Nucleus accumbens (tissue), 56 donors: Measurements from ENCODE around the gene KRT84.
A peak's percentile ranks its signal among the peaks of the same experiment; 100 is the strongest.
"Not testable (repeated sequence)": the region's sequence is repeated elsewhere in the genome, so short reads cannot be mapped to it uniquely, and the experiment has no call there.

Source experiments
- DNase-seq, 56 donors: peaks; one replicate each; lab custom pipeline; 2025; lab: John Stamatoyannopoulos, UW

The KRT84 gene

DNA sequence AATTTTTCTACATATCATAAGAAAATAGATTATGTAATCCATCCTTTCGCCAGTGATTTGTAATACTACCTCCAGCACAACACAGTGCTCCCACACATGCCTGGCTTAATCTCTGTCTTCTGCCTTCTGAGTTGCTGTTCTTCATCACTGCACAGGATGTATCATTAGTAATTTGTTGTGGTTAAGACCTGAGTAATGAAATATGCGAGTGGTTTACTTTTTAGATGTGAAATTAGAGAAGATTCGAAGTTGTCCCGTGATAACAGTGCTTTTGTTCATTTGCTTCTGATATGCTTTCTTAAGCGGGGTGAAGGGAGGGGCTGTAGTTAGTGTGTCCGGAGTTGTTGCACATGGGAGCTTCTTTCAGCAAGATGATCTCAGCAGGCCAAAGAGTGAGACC is 36.3 kb downstream of the KRT84 start:
- DNase-seq = no peak

DNA sequence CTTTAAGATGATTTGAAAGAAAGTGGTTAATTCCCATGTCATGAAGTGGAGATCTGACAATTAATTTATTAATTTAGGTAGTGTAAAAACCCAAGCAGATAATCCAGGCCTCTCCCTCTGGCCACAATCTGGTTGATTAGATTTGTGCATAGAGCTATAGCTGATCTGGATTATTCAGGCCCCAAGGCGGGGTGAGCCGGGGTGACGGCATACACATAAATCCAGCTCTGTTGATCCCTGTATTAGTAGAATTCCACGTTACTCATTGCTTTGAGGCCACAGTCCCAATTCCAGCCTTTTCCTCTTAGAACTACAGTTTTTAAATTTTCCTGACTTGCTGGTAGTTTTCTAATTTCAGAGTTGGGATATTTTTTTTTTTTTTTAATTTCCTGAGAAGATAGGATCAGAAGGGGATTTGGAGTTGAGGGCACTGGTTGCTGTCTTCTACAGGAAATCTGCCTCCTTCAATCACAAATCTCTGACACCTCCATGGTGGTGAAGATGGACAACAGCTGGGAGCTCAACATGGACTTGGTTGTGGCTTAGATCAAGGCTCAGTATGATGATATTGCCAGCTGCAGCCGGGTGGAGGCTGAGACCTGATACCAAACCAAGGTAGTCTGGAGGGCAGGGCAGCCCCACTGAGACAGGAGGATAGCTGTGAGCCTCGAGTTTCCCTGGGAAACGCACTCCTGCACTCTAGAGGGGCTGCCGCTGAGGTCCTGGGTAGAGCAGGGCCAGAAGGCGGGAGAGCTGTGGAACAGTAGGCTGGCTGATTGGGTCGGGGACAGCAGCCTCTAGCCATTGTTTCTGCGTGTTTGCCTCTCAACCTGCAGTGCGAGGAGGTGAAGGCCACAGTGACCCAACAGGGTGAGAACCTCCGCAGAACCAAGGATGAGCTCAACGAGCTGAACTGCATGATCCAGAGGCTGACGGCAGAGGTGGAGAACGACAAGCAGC is 37.6 kb downstream of the KRT84 start:
- DNase-seq = no peak

DNA sequence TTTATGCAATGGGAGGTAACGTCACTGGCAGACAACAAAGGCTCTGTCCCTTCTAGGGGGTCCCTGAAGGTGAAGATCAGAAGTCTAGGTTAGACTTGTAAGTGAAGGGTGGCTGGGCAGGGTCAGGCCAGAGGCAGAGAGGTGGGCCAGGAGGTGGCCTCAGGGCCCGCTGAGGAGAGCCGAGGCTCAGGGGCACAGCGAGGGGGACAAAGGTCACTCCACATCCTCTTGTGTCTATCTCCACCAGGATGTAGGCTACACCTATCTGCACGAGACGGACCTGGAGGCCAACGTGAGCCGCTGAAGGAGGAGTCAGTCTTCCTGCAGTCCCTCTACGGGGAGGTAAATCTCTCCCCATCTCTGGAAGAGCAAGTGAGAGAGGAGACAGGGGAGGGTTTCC is 38.4 kb downstream of the KRT84 start:
- no peak for DNase-seq

DNA sequence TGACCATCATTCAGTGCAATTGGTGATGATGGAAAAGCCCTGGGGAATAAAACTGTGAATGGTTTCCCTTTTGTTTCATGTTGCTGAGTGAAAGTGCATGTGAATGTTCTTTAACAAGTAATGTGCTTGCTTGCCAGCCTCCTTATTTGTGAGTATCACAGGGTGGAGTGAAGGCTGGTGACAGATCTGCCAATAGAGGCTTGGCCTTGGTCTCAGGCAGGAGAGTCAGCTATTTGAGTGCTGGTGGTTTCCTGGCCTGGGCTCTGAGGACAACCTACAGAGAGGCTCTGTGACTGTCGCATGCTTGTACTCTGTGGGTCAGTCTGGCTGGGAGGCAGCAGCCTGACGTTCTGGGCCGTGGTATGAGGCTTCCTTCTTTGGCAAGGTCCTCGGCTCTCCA is 38.9 kb downstream of the KRT84 start:
- peak in 25 of 56 donors; percentile 3 to 63 (median 31) for DNase-seq

DNA sequence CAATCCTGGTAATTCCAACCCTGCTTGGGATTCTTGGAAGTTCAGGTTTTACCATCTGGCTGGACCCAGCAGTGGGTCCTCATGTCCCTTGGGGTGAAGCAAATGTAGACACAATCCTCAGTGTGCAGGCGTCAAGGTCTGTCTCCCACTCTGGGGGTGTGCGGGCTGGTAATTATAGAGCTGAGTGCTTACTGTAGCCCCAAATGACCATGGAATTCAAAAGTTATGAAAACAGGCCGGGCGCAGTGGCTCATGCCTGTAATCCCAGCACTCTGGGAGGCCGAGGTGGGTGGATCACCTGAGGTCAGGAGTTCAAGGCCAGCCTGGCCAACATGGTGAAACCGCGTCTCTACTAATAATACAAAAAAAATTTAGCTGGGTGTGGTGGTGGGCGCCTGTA is 40.4 kb downstream of the KRT84 start:
- DNase-seq = not testable (repeated sequence)

DNA sequence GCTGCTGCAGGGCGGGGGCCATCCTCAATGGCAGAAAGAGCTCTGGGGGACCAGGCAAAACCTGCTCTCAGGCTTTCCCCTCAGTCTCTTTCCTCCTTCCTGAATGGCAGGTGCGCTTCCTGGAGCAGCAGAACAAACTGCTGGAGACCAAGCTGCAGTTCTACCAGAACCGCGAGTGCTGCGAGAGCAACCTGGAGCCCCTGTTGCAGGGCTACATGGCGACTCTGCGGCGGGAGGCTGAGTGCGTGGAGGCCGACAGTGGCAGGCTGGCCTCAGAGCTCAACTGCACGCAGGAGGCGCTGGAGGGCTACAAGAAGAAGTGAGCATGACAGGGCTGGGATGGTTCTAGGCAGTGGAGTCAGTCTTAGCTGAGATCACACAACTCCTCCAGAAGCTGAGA is 41.3 kb downstream of the KRT84 start:
- DNase-seq = no peak

DNA sequence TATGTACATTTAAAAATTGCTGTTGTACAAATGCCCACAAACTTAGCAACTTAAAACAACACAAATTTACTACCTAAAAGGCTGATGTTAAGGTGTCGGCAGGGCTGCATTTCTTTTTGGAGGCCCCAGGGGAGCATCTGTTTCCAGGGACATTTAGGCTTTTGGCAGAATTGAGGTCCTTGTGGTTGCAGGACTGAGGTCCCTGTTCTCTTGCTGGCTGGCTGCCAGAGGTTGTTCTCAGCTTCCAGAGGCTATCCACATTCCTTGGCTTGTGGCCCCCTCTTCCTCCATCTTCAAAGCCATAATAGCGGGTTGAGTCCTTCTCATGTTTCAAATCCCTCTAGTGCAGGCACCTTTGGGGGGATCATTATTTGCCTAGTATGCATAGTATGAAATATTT is 41.9 kb downstream of the KRT84 start:
- DNase-seq = no peak

DNA sequence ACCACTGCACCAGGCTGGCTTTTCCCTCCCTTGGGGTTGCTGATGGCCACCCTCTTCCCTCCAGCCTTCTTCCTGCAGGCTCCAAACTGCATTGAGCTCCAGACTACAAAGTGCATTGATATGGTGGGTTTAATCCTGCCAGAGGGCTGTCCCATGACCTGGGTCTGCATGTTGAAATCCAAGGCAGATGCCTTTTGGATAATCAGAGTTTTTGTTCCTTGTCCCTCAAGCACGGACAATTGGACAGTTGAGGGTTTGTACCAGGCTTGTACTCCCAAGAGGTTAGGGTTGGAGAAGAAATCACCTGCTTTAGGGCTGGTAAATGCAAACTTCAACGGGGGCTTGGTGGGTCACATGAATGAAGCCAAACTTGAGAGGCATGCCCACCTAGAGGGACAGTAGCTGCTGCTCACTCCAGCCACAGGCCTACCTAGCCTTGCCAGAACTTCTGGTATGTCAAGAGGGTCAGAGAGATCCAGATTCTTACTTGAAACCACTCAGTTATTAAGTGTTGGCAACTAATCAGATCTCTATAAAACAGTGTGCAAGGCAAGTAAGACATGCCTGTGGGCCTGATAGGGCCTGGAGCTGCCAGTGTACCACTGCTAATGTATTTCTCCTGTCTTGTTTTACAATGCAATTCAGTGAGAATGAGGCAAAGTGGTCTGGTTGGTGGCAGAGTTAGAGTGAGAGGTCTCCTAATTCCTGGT is 42.5 kb downstream of the KRT84 start:
- DNase-seq = no peak

DNA sequence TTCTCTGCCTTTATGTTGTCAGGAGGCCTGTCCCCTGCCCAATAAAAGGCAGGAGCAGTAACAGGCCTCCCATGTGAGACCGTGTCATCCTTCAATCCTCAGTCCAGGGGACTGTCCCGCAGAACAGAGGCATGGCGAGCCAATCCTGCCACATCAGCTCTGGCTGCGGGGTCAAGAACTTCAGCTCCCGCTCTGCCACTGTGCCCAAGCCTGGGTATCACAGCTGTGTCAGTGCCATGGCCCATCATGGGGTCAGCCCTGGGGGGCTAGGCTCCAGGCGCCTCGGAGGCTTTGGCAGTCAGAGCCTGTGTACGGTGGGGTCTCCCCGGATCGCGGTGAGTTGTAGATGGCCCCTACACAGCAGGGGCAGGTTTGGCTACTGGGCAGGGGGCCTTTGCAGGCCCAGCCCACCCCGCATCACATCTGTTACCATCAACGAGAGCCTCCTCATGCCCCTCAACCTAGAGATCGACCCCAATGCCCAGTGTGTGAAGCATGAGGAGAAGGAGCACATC is 44.3 kb downstream of the KRT84 start:
- no peak for DNase-seq

DNA sequence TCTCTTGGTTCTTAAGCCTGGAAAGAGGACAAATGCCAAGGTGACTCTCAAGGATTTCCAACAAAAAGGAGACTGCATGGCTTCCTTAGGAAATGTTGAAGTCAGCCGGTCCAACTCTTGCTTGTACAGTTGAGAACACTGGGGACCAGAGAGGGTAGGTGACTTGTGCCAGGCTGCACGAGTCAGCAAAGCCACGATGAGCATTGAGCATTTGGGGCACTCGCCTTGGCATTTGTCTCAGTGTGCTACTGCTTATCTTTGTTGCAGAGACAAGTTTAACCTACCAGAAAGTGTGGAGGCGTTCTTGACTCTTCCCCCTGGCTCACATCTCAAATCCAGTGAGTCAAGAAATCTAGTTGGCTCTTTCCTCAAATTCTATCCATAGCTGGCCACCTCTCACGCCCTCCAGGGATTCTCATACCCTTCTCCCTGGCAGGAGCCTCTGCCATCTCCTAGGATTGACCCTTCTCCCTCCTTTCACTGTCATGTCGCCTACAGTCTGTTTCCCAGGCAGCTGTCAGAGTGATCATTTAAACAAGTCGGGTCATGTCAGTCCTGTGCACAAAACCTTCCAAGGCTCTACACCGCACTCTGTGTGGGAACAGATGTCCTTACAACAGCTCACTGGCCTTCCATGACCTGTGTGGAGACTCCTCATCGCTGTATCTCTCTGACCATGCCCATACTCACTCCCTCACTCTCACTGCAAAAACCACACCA is 47.1 kb downstream of the KRT84 start:
- no peak for DNase-seq

DNA sequence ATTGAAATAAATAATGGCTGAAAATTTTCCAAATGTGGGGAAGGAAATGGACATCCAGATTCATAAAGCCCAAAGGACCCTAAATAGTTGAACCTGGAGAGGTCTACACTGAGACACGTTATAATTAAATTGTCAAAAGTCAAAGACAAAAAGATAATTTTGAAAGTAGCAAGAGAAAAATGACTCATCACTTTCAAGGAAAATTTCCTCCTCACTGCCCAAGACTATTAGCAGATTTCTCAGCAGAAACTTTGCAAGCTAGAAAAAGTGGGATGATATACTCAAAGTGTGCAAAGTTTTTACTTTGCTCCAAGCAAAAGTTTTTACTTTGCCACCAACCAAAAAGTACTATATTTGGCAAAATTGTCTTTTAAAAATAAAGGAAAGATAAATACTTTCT is 48.4 kb downstream of the KRT84 start:
- no peak for DNase-seq

DNA sequence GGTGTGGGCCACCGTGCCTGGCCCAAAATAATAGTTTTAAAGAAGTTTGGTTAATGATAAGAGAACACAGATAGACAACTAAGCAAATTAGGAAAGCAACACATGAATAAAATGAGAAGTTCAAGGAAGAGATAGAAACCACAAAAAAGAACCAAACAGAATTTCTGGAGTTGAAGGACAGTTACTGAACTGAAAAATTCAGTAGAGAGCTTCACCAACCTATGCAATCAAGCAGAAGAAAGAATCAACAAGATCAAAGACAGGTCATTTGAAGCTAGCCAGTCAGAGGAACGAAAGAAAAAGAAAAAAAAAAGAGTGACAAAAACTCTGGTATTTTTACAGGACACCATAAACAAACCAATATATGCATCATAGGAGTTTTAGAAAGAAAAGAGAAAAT is 48.8 kb downstream of the KRT84 start:
- no peak for DNase-seq

DNA sequence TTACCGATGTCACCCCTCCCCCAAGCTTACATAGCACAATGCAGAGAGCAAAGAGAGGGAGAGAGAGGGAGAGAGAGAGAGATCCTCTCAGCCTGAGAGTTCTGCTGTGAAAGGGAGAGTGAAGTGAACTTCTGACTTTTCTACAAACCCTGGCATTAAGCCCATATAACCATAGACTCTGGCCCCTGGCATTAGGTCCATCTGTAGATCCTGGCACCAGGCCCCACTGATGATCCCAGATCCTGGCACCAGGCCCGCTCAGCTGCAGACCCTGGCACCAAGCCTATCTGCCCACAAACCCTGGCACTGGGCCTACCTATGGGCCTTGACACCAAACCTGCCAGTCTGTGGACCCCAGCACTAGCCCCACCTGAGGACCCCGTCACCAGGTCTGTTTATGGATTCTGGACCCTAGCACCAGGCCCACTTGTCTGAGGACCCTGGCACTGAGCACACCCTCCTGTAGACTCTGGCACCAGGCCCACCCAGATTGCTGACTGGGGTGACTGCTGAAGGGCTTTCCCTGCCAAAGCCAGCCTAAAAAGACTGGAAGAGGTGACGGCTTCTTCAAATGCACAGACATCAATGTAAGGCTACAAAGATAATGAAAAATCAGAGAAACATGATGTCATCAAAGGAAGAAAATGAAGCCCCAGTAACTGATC is 49.7 kb downstream of the KRT84 start:
- DNase-seq = no peak

DNA sequence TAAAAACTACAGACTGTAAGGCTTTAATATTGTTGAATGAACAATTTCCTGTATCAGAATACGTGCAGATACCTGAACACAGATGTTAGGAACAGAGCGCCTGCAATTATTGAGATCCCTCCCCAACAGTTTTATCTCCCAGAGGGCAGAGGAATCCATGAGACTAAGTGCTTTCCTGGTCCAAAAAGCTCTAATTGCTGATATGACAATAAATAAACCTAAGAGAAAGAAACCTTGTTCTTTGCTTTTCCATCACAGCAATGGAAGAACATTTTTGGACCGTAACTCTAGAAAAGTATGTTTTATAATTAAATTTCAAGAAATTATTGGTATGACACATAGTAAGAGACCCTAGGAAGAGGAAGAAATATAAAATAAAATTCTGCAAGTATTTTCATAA is 51.3 kb downstream of the KRT84 start:
- no peak for DNase-seq

DNA sequence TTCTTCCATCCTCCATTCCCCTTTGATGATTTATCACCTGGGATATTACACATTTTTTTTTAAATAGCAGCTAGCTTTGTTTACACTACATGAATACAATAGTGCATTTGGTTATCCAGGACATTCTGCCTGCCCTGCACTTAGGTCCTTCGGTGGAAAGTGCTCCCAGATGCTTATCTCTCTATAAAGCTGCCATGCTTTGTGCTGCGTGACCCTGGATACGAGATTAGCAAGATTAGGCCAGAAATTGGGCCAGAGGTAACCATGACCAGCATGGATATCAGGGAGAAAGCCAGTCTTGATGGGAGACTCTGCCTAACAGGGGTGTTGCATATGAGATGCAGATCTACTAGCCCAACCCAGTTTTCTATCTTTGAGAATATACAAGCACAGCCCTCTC is 52.1 kb downstream of the KRT84 start:
- no peak for DNase-seq

DNA sequence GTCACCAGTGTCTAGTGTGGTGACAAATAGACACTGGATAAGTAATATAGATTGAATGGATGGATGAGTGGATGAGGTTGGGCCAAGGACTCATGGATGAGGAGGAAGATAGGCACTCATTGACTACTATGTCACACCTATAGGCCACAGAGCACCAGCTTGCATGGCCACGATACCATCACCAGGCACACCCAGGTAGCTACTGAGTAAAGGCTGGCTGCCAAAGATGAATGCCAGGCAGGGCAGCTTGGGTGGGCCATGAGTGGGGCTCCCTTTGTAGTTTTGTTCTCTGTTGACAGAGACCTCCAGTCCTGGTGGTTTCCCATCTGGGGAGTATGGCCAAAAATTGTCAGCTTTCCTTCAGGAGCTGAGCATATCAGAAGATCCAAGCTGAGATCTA is 53.1 kb downstream of the KRT84 start:
- no peak for DNase-seq

DNA sequence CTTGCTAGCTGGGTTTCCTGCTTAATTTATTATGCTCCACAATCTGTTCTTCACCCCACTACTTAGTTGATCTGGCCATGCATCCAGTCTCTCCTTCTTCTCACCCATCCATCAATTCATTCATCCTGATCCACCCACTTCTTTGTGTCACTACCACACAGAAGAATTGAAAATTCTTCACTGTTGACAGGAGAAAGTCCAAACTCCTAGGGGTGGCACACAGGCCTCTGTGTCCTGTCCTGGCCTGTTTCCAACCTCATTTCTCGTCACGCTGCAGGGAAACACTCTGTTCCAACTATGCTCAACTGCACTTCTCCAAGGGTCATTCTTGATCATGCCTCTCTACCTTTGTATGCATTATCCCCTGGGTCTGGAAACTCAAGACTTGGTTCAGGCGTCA is 53.6 kb downstream of the KRT84 start:
- DNase-seq = no peak

DNA sequence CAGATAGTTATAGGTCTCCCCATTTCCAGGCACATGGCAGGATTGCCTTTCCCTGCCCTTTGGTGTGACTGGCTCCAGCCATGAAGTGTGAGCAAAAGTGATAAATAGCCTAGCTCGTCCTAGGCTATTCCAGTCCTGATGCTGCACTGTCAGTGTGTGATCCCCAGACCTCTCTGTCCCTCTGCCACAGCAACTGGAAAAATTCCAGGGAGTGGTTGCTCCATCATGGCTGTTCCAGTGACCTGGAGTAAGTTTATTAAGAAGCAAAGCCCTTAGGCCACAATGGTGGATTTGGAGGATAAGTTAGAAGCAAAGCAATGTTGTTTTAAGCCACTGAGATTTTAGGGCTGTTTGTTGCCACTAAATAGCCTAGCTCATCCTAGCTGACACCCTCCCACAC is 54.4 kb downstream of the KRT84 start:
- no peak for DNase-seq

DNA sequence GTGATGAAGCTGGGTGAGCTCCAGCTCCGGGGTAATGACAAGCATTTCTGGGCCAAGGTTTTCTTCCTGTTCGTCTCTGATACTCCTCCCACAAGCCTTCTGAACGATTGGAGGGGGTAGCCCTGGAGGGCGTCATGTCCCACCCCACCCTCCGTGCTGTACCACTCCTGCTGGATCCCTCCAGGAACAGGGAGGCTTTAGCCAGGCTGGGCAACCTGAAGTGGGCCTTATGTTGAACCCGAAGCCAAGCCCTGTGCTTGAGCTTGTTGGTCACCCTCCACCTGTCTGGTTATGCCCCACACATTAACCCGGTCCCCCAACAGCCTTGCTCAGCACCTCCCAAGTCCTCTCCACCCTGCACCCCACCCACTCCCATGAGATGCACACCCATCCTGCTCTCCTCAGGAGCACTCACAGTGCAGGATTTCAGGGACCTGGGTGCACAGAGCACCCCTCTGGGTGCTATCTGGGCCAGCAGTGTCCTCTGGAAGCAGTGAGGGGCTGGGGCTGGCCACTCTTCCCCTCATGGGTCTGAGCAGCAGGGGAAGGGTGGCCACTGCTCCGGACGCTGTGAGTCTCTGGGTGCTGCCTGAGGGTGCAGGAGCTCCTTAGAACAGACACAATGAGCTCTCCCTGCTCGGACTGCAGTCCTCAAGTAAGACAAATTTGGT is 57.5 kb downstream of the KRT84 start:
- no peak for DNase-seq
